GM15510 (cell line): ENCODE data around the gene FLRT2.

ENCODE experiments used
- POLR2A ChIP-seq: IDR thresholded peaks from 3 replicates; pipeline ENCODE4 v1.6.1; 2011; ENCODE audit warnings: borderline replicate concordance; ENCODE audit not compliant: insufficient read length; ENCODE audit errors: extremely low read depth

Gene FLRT2

GRCh38 chr14:85620947-85621346 is 91.0 kb downstream of the FLRT2 start:
- no peak for TF ChIP-seq POLR2A

GRCh38 chr14:85622106-85622505 is 92.2 kb downstream of the FLRT2 start:
- no peak for TF ChIP-seq POLR2A

DNA sequence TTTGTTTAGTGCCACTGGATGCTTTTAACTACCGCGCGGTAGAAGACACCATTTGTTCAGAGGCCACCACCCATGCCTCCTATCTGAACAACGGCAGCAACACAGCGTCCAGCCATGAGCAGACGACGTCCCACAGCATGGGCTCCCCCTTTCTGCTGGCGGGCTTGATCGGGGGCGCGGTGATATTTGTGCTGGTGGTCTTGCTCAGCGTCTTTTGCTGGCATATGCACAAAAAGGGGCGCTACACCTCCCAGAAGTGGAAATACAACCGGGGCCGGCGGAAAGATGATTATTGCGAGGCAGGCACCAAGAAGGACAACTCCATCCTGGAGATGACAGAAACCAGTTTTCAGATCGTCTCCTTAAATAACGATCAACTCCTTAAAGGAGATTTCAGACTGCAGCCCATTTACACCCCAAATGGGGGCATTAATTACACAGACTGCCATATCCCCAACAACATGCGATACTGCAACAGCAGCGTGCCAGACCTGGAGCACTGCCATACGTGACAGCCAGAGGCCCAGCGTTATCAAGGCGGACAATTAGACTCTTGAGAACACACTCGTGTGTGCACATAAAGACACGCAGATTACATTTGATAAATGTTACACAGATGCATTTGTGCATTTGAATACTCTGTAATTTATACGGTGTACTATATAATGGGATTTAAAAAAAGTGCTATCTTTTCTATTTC is 93.2 kb downstream of the FLRT2 start:
- no peak for TF ChIP-seq POLR2A

GRCh38 chr14:85625925-85626585 is 96.1 kb downstream of the FLRT2 start:
- no peak for TF ChIP-seq POLR2A

GRCh38 chr14:85634205-85634604 is 104.3 kb downstream of the FLRT2 start:
- no peak for TF ChIP-seq POLR2A

DNA sequence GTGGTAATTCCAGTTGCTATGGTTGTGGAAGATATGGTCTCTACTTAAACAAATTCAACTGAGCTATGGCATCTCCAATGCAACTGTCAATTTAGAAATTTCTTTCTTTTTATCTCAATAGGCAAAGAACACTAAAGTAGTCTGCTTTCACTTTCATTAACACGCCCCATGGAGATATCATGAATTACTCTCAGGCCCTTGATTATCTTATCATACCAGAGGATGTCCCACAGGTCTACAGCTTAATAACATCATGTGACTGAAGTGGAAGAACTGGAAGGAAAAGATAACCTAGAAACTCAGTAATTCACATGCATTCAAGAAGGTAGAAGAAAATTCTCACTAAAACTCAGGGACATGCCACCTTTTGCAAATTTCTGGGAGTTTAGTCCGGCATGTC is 114.3 kb downstream of the FLRT2 start:
- no peak for TF ChIP-seq POLR2A

DNA sequence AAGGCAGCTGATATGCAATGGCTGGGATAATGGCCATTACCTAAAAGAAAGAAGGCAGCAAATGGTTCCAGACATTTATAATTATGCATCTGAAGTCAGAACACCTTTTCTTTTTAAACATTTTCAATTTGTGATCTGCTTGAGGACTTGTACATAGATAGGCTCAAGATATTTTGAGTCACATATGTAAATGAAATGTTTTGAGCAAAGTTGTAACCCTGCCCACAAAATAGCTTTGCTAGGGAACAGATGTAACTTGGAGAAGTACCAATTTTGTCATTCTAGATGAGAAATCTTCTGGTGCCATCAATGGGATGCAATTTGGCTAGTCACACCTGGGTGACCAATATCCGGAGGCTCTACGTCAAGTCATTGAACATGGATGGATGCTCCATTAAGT is 123.1 kb downstream of the FLRT2 start:
- TF ChIP-seq POLR2A: no peak

GRCh38 chr14:85660243-85660922 is 130.4 kb downstream of the FLRT2 start:
- TF ChIP-seq POLR2A: no peak

- no peak for TF ChIP-seq POLR2A
Observed at GRCh38 chr14:85662096-85662495, 132.2 kb downstream of the FLRT2 start.

- no peak for TF ChIP-seq POLR2A
Observed at GRCh38 chr14:85663256-85663655, 133.3 kb downstream of the FLRT2 start.

GRCh38 chr14:85663667-85664066 is 133.7 kb downstream of the FLRT2 start:
- TF ChIP-seq POLR2A: no peak

DNA sequence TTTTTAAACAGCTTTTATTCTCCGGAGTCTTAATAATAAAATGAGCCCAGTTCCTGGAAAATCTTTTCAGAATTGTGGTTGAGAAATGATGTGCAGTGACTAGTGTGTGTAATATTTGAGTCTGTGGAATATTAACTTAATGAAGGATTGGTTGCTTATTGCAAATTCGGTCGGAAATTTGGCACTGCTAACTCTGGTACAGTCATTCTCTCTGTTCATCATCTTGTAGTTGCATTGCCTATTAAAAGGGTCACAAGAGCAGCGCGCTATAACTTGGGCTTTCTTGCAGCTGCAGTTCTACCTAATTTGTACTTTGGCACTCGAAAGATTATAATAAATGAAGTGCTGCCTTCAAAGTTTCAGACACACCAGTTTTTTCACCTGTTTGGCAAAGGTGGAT is 146.0 kb downstream of the FLRT2 start:
- TF ChIP-seq POLR2A: no peak

DNA sequence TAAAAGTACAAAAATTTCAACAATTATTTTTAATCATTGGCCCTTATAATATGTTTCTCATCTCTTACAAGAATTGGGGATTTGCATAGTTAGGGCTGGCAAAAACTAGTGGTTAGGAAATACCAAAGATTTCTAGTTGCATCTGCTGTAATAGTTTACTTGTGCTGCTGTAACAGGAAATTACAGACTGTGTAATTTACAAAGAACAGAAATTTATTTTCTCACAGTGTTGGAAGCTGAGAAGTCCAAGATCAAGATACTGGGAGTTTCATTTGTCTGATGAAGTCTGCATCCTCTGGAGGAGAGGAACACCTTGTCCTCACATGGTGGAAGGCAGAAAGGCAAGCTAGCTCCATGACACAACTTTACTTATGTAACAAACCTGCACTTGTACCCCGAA is 157.0 kb downstream of the FLRT2 start:
- no peak for TF ChIP-seq POLR2A

- no peak for TF ChIP-seq POLR2A
Observed at GRCh38 chr14:85687456-85687855, 157.5 kb downstream of the FLRT2 start.

GRCh38 chr14:85688006-85688405 is 158.1 kb downstream of the FLRT2 start:
- no peak for TF ChIP-seq POLR2A

DNA sequence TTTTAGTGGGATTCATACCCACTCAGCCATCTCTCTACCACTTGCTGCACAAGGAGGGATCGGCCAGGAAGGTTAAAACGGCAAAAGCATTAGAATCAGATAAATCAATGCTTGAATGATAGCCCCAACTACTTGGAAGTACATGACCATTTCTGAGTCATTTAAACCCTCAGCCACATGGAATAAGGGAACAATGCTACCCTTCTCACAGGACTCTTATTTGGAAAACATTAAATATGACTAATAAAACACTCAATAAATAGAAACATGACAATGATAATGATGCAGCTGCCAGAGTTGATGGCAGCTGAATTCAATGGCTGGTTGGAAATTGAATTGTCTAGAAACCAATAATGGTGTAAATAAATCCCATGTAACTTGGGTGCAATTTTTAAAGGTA is 165.4 kb downstream of the FLRT2 start:
- TF ChIP-seq POLR2A: no peak

DNA sequence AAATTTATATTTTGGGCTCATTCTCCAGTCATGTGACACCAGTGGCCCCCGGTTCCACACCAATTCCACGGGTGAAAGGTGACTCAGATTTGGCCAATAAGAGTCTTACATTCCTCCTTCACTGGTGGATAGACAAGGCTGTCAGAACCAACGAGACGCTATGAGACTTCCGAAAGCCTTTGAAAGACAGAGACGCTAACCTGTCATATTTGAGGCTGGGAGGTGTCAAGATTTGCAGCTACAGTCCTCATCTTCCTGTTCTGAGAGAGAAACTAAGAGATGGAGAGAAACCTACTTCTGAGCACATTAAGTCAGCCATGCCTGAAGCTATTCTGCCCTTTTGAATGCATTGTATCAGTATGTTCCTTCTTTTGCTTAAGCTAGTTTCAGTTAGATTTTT is 171.2 kb downstream of the FLRT2 start:
- no peak for TF ChIP-seq POLR2A

DNA sequence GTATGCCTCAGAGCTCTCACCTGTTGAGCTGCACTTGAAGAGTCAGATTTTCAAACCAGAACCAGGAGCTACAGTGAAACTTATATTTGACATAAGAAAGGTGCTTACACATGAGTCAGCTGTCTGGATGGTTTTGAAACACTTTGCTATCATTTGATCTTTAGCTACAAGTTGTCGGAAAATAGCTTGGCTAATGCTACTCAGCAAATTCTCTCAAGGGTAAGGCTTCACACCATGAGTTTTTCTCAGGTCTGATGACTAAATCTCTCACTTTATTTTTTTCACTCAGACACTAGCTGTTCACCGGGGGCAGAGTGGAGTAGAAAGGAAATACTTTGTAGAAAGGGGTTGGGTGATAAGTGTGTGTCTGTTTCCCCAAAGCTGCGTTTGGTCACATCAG is 171.8 kb downstream of the FLRT2 start:
- no peak for TF ChIP-seq POLR2A
